ENCODE data around the gene OR12D1.
"Not testable (repeated sequence)": the region's sequence is repeated elsewhere in the genome, so short reads cannot be mapped to it uniquely, and the experiment has no call there.

OR12D1 gene

GRCh38 chr6:29444031-29444430, 29.3 kb downstream of the OR12D1 start:
- H3K9me3 Mint-ChIP-seq (ENCODE audit: low read depth): peaks cover 12% of the 10 kb centered on the region
- H3K4me3 Mint-ChIP-seq; H3K36me3 Mint-ChIP-seq; H3K27ac Mint-ChIP-seq; H3K4me1 Mint-ChIP-seq (ENCODE audit: low read depth): not testable (repeated sequence)
- H3K27me3 Mint-ChIP-seq: peaks cover 37% of the 10 kb centered on the region

DNA sequence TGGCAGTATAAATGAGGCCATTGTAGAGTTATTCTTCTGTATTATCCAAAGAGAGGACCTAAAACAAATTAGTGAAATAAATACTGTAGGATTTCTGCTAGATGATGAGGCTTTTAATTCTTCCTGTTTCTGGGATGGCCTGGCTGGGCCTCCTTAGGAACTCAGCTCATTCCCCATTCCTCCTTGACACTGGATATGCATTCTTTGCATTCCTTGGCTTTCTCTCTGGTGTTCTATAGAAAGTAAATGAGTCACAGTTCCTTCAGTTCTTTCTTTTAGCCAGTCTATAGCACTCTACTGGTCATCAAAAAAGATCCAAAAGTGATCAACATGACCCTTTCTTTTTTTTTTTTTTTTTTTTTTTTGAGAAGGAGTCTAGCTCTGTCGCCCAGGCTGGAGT, 32.9 kb downstream of the OR12D1 start:
- H3K27ac Mint-ChIP-seq: no peak overlapping the region
- H3K27me3 Mint-ChIP-seq: peaks cover 45% of the 10 kb centered on the region
- no peaks in the 10 kb centered on the region for H3K4me1 Mint-ChIP-seq (ENCODE audit: low read depth)
- H3K9me3 Mint-ChIP-seq (ENCODE audit: low read depth): peaks cover 12% of the 10 kb centered on the region
- H3K36me3 Mint-ChIP-seq: peaks cover 8% of the 10 kb centered on the region
- no peak overlapping the region for H3K4me3 Mint-ChIP-seq

DNA sequence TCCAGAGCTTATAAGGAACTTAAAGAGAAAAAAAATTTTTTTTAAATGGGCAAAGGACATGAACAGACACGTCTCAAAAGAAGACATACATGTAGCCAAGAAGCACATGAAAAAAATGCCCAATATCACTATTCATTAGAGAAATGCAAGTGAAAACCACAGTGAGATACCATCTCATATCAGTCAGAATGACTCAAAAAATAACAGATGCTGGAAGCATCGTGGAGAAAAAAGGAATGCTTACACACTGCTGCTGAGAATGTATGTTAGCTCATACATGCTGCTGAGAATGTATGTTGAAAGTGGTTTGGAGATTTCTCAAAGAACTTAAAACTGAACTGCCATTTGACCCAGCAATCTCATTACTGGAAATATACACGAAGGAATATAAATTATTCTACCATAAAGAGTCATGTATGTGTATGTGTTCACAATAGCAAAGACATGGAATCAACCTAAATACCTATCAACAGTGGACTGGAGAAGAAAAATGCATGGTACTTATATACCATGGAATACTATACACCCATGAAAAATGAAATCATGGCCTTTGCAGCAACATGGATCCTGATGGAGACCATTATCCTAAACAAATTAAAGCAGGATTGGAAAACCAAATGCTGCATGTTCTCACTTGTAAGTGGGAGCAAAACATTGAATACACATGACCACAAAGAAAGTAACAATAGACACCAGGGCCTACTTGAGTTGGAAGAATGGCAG, 36.9 kb downstream of the OR12D1 start:
- Mint-ChIP-seq H3K27ac (no peak overlapping the region), H3K36me3 (peaks cover 6% of the 10 kb centered on the region), H3K4me1 (ENCODE audit: low read depth) (no peaks in the 10 kb centered on the region), H3K4me3 (no peak overlapping the region), H3K27me3 (peaks cover 27% of the 10 kb centered on the region), H3K9me3 (ENCODE audit: low read depth) (peaks cover 4% of the 10 kb centered on the region)

- no peaks in the 10 kb centered on the region for H3K9me3 Mint-ChIP-seq (ENCODE audit: low read depth)
- no peak within 1 kb of the TSS for H3K27ac Mint-ChIP-seq
- H3K36me3 Mint-ChIP-seq: no peaks in the 10 kb centered on the region
- H3K4me3 Mint-ChIP-seq: no peak within 1 kb of the TSS
- H3K27me3 Mint-ChIP-seq: peaks cover 3% of the 10 kb centered on the region
- no peaks in the 10 kb centered on the region for H3K4me1 Mint-ChIP-seq (ENCODE audit: low read depth)
Observed at GRCh38 chr6:29456971-29457370, 42.2 kb downstream of the OR12D1 start, which contains the start of the genes OR11A1 and OR2H1. Gene OR11A1 (minus strand): TSS chr6:29457071. CDS start chr6:29427641, 29,430 bp downstream. Gene OR2H1 (plus strand): TSS chr6:29457155. CDS start chr6:29461770, 4,615 bp downstream.

- Mint-ChIP-seq H3K4me1 (ENCODE audit: low read depth) (no peaks in the 10 kb centered on the region), H3K36me3 (no peaks in the 10 kb centered on the region), H3K27ac (no peak overlapping the region), H3K4me3 (no peak overlapping the region), H3K9me3 (ENCODE audit: low read depth) (no peaks in the 10 kb centered on the region), H3K27me3 (peaks cover 7% of the 10 kb centered on the region)
Observed at GRCh38 chr6:29461021-29461814, 46.5 kb downstream of the OR12D1 start.

GRCh38 chr6:29462022-29462421, 47.3 kb downstream of the OR12D1 start:
- no peak overlapping the region for H3K27ac Mint-ChIP-seq
- peaks cover 7% of the 10 kb centered on the region for H3K27me3 Mint-ChIP-seq
- H3K36me3 Mint-ChIP-seq: no peaks in the 10 kb centered on the region
- H3K4me1 Mint-ChIP-seq (ENCODE audit: low read depth): no peaks in the 10 kb centered on the region
- H3K9me3 Mint-ChIP-seq (ENCODE audit: low read depth): no peaks in the 10 kb centered on the region
- no peak overlapping the region for H3K4me3 Mint-ChIP-seq

- Mint-ChIP-seq H3K27me3 (peaks cover 8% of the 10 kb centered on the region), H3K9me3 (ENCODE audit: low read depth) (no peaks in the 10 kb centered on the region), H3K27ac (no peak overlapping the region), H3K36me3 (no peaks in the 10 kb centered on the region), H3K4me3 (no peak overlapping the region), H3K4me1 (ENCODE audit: low read depth) (no peaks in the 10 kb centered on the region)
Observed at GRCh38 chr6:29465279-29465678, 50.6 kb downstream of the OR12D1 start.

DNA sequence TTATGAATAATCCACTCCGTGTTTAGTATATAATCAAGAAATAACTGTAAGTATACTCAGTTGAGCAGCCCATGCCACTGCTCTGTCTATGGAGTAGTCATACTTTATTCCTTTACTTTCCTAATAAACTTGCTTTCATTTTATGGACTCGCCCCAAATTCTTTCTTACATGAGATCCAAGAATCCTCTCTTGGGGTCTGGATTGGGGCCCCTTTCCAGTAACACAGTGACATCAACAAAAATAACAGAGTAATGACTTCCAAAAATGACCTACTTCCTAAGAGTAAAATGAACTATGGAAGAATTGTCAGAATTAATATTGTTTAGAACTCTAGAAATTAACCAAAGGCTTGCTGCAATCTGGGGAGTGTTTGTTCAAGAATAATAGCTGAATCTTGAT, 51.1 kb downstream of the OR12D1 start:
- Mint-ChIP-seq H3K27ac (no peak overlapping the region), H3K36me3 (no peaks in the 10 kb centered on the region), H3K27me3 (peaks cover 8% of the 10 kb centered on the region), H3K4me1 (ENCODE audit: low read depth) (no peaks in the 10 kb centered on the region), H3K9me3 (ENCODE audit: low read depth) (no peaks in the 10 kb centered on the region), H3K4me3 (no peak overlapping the region)

DNA sequence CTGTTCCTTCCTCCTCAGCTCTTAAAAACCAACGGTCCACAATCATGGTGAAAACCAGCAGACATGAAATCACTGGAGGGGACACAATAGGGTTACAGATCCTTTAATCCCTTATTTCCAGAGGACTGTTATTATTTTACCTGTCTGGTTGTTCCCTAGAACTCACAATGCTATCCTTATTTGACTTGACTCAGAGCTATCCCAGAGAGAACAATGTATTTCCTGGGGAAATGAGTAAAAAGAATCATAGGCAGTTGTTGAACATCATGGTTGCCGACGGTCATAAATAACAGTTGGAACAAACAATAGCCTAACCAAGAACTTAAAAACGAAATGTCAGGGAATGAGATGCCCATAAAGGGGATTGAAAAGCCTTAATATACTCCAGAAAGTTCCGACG, 51.5 kb downstream of the OR12D1 start:
- Mint-ChIP-seq H3K27ac (no peak overlapping the region), H3K36me3 (no peaks in the 10 kb centered on the region), H3K27me3 (peaks cover 8% of the 10 kb centered on the region), H3K4me3 (no peak overlapping the region), H3K9me3 (ENCODE audit: low read depth) (no peaks in the 10 kb centered on the region), H3K4me1 (ENCODE audit: low read depth) (no peaks in the 10 kb centered on the region)

Measured in activated naive CD8-positive, alpha-beta T cell (primary cell).